22Rv1 (cell line): ENCODE results near the gene PCSK5.
"Not testable (repeated sequence)": the region's sequence is repeated elsewhere in the genome, so short reads cannot be mapped to it uniquely, and the experiment has no call there.

ENCODE experiments used
- H3K27ac ChIP-seq: fragments of 450-650 bp; 2 replicates; pipeline ENCODE4 v1.5.1; 2017
- ZFX ChIP-seq: fragments of 450-650 bp; IDR thresholded peaks from 2 replicates; pipeline ENCODE4 v1.6.1; 2017; ENCODE audit warnings: antibody characterized with exemption, borderline replicate concordance
- TF ChIP-seq, protein P1 (sequence below): fragments of 450-650 bp; IDR thresholded peaks from 2 replicates; pipeline ENCODE4 v1.5.1; 2017; ENCODE audit warnings: mild to moderate bottlenecking

PCSK5 gene

DNA sequence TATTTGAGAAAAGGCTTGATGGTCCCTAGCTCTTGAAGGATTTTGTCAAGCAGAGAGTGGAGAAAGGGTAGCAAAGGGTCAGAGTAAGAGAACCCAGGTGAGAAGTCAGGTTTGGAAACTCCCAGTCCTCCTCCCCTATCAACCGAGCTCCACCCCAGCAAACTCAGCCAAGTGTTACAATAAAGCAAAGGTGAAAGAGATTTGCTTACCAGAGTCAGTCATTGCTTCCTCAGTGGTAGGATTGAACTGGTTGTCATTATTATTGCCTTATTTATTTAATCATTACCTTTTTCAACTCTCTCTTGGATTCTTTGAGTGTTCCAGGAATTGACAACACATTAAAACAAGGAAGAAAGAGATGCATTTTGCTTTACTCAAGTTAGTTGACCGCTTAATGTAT, 423.3 kb downstream of the PCSK5 start:
- TF ChIP-seq ZFX: no peak
- TF ChIP-seq, protein P1, sequence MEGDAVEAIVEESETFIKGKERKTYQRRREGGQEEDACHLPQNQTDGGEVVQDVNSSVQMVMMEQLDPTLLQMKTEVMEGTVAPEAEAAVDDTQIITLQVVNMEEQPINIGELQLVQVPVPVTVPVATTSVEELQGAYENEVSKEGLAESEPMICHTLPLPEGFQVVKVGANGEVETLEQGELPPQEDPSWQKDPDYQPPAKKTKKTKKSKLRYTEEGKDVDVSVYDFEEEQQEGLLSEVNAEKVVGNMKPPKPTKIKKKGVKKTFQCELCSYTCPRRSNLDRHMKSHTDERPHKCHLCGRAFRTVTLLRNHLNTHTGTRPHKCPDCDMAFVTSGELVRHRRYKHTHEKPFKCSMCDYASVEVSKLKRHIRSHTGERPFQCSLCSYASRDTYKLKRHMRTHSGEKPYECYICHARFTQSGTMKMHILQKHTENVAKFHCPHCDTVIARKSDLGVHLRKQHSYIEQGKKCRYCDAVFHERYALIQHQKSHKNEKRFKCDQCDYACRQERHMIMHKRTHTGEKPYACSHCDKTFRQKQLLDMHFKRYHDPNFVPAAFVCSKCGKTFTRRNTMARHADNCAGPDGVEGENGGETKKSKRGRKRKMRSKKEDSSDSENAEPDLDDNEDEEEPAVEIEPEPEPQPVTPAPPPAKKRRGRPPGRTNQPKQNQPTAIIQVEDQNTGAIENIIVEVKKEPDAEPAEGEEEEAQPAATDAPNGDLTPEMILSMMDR: no peak
- no peak overlapping the region for H3K27ac ChIP-seq

DNA sequence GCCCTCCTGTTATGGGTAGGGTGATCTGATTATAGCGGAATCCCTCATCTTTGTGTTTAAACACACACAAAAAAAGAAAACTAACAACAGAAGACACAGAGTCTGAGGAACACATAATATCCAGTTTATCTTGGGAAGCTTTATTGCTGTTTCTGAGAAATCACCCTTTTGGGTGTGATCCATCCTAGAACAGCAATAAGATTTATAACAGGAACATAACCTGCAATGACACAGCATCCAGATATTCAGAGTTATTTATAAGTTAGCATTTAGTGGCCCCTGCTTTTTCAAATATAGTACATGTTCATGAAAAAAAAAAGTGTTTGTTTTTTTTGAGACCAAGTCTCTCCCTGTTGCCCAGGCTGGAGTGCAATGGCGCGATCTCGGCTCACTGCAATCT, 423.8 kb downstream of the PCSK5 start:
- H3K27ac ChIP-seq: no peak overlapping the region
- TF ChIP-seq ZFX: no peak

DNA sequence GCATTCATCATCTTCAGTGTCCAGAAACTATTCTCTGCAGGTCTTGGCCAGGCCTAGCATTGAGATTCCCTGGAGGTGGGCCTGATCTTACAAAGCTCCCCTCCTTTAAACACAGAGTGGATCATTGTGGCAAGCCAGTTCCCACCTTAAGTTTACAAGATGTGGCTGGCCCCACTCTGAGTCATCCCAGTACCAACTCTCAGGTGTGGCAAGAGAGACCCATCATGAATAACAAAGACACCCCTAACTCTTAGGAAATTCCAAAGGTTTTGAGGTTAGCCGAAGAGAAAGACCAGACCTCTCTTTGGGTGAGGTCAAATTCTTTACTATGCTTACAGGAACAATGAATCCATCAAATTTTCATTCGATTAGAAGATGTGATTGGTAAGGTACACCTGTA, 425.6 kb downstream of the PCSK5 start:
- no peak for TF ChIP-seq ZFX
- TF ChIP-seq, protein P1: no peak
- no peak overlapping the region for H3K27ac ChIP-seq

DNA sequence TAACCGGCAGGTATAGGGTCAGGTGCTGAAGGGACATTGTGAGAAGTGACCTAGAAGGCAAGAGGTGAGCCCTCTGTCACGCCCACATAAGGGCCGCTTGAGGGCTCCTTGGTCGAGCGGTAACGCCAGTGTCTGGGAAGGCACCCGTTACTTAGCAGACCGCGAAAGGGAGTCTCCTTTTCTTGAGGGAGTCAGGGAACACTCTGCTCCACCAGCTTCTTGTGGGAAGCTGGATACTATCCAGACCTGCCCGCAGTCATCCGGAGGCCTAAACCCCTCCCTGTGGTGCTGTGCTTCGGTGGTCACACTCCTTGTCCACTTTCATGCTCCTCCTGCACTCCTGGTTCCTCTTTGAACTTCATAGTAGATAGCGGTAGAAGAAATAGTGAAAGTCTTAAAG, 429.0 kb downstream of the PCSK5 start:
- H3K27ac ChIP-seq: not testable (repeated sequence)

DNA sequence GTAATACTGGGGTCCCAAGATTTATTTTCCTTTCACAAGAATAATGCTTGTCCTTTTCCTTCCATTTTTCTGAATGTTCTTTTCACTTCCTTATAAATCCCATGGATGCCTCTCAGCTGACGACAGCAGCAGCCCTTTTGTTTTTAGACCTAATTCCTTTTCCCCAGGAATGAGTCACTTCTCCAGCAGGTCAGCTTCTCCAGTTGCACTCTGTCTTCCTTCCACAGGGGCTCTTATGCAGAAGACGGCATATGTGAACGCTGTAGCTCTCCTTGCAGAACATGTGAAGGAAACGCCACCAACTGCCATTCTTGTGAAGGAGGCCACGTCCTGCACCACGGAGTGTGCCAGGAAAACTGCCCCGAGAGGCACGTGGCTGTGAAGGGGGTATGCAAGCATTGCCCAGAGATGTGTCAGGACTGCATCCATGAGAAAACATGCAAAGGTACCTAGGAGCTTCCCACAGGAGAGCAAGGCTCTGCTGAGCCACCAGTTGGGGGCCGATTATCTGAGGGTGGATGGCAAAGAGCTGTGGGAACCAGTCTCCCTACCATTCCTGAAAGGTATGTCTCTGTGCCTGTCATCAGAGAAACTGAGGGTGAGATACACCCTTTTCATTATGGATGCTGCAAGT, 430.8 kb downstream of the PCSK5 start:
- TF ChIP-seq, protein P1: no peak
- no peak for TF ChIP-seq ZFX
- H3K27ac ChIP-seq: no peak overlapping the region

DNA sequence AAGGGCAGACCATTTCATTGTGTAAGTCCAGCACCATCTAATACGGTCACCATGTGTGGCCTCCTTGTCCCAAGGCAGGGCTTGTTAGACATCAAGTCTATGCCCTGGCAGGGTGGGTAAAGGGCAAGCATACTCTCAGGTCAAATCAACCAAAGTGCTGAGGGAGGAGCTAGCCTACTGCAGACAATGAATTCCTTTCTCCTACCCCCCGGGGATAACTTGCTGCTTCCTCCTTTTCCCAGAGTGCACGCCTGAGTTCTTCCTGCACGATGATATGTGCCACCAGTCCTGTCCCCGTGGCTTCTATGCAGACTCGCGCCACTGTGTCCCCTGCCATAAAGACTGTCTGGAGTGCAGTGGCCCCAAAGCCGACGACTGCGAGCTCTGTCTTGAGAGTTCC, 432.3 kb downstream of the PCSK5 start:
- TF ChIP-seq, protein P1: no peak
- no peak overlapping the region for H3K27ac ChIP-seq

DNA sequence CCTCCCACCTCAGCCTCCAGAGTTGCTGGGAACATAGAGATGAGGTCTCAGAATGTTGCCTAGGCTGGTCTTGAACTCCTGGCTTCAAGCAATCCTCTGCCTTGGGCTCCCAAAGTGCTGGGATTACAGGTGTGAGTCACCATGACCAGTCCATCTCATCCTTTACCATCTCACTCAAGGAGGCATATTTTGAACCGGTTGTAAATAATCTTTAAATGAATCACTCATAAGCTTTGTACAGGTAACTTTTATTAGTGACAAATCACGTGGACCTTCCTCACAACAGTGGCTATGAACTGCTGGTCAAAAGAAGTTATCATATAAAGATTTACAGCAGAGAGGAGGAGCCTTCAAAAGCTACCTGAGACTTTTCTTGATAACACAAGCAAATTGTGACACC, 433.0 kb downstream of the PCSK5 start:
- TF ChIP-seq ZFX: no peak
- TF ChIP-seq, protein P1: no peak
- no peak overlapping the region for H3K27ac ChIP-seq

DNA sequence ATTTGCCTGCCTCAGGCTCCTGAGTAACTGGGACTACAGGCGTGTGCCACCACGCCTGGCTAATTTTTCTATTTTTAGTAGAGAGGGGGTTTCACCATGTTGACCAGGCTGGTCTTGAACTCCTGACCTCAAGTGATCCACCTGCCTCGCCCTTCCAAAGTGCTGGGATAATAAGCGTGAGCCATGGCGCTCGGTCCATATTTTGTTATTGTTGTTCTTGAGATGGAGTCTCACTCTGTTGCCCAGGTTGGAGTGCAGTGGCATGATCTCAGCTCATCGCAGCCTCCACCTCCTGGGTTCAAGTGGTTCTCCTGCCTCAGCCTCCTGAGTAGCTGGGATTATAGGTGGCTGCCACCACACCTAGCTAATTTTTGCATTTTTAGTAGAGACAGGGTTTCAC, 433.6 kb downstream of the PCSK5 start:
- not testable (repeated sequence) for H3K27ac ChIP-seq

DNA sequence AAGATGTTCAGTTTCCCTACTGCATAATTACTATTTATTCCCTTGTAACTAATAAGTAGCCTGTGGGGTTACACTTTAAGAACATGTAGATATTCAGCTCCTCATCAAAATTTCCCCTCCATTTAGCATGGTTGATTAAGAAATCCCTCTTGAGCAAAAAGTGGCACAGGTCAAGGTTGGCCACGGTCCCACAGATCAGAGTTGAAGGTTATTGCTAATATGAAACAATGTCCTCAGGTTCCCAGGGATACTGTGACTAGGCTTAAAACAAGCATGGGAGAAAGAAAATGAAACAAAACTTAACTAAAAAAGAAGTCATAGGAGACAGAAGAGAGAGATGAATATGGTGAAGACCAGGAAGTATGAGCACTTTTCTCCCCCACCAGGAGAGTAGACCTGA, 439.6 kb downstream of the PCSK5 start:
- H3K27ac ChIP-seq: no peak overlapping the region
- TF ChIP-seq, protein P1: no peak
- TF ChIP-seq ZFX: no peak
